ENCODE measurements around the gene NPHS1. TPM values are rescaled to one million over a fixed set of nuclear protein-coding genes. Genes with fewer than 3 reads are reported as not detected.
"Not testable (repeated sequence)": the region's sequence is repeated elsewhere in the genome, so short reads cannot be mapped to it uniquely, and the experiment has no call there.

Gene NPHS1
- total RNA-seq, 1 donor from 2014 or later, result not detected

GRCh38 chr19:35824150-35824549, 28.2 kb downstream of the NPHS1 start:
- ATAC-seq (no peak), DNase-seq (ENCODE audit: missing footprints) (no peak)
- intact Hi-C loops (cut with DNase I), result loop anchor here (5.0 kb wide), 1 partner anchor 132 kb away; no protein-coding TSS in a partner anchor

DNA sequence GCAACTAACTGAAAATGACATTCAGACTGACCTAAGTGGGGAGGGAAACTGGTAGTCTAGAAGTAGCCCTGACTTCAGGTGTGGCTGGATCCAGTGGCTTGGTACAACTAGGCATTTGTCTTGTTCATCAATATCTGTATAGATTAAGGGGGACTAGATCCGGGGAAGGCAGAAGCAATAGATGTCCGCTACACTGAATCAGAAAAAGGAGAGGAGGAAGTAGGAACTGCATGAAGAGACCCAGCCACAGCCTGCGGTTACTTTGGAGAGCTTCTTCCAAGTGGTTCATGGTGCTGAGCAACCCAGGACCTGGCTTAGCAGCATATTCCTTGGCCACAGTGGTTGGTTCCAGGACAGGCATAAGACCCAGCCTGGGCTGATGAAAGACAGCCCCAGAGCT, 29.7 kb downstream of the NPHS1 start:
- intact Hi-C loops (cut with DNase I), result loop anchor here (5.0 kb wide), 1 partner anchor 130 kb away; no protein-coding TSS in a partner anchor
- no peak for ATAC-seq
- DNase-seq (ENCODE audit: missing footprints), result no peak

GRCh38 chr19:35818445-35818844, 33.9 kb downstream of the NPHS1 start:
- ATAC-seq, result no peak
- no peak for DNase-seq (ENCODE audit: missing footprints)
- intact Hi-C loops (cut with DNase I), result no loop called here

DNA sequence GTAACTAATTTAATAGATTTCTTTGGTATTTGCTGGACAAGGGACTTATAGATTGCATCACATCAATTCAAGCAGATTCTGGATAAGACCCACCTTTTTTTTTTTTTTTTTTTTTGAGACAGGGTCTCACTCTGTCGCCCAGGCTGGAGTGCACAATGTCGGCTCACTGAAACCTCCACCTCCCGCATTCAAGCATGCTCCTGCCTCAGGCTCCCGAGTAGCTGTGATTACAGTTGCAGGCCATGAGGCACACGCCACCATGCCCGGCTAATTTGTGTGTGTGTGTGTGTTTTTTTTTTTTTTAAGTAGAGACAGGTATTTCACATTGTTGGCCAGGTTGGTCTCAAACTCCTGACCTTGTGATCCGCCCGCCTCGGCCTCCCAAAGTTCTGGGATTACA, 35.5 kb downstream of the NPHS1 start:
- intact Hi-C loops (cut with DNase I), result no loop called here
- DNase-seq (ENCODE audit: missing footprints) (no peak), ATAC-seq (no peak)

GRCh38 chr19:35816262-35816661, 36.0 kb downstream of the NPHS1 start:
- intact Hi-C loops (cut with DNase I), result no loop called here
- DNase-seq (ENCODE audit: missing footprints) (no peak), ATAC-seq (no peak)

GRCh38 chr19:35813043-35813890, 39.0 kb downstream of the NPHS1 start:
- DNase-seq (ENCODE audit: missing footprints) (no peak), ATAC-seq (no peak)
- intact Hi-C loops (cut with DNase I), result no loop called here

- ATAC-seq (no peak), DNase-seq (ENCODE audit: missing footprints) (no peak)
- intact Hi-C loops (cut with DNase I), result no loop called here
Measured at GRCh38 chr19:35812220-35813042, 39.9 kb downstream of the NPHS1 start, which contains the start of gene PRODH2. Gene PRODH2 (minus strand): TSS chr19:35812845. CDS start chr19:35812805, 40 bp downstream.

DNA sequence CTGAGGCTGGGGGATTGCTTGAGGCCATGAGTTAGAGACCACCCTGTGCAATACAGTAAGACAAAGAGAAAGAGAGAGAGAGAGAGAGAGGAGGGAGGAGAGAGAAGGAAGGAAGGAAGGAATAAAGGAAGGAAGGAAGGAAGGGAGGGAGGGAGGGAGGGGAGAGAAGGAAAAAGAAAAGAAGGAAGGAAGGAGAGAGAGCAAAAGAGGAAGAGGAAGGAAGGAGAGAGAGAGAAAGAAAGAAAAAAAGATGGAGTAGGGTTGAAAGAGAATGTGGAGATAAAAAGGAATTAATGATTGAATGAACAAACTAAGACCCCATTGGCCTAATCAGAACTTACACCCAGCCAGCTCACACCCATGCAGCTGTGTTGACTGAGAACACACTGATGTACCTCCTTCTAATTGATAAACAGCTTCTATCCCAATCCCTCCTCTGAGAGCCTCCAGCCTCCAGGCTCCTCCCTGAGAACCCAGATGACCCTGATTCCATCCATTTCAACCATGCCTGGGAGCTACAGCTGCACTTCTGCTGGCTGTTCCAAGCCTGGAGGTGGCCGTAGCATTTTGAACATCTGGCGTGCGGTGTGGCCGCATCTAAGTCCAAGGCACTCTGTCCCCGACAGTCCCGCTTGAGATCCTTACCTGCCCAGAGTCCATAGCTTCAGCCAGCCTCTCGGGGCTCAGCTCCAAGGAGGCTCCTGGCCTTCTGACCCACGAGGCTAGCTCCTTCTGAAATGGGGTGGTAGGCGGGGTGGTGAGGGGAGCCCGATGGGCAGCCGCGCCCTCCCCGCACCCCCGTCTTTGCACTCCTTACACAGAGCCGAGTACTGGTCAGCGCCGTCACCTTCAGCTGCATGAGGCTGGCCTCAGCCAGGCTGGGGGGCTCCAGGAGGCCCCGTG, 40.7 kb downstream of the NPHS1 start:
- ATAC-seq (no peak), DNase-seq (ENCODE audit: missing footprints) (no peak)
- intact Hi-C loops (cut with DNase I), result no loop called here

DNA sequence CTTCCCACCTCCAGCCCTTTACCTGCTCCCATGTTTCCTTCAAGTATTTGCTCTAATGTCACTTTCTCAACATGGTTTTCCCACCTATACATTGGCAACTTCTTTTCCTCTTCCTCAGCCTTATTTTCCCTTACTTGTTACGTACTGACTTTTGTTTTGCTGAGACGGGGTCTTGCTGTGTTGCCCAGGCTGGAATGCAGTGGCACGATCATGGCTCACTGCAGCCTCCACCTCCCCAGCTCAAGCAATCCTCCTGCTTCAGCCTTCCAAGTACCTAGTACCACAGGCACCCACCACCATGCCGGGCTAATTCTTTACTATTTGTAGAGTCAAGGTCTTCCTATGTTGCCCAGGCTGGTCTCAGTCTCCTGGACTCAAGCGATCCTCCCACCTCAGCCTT, 44.7 kb downstream of the NPHS1 start:
- ATAC-seq, result no peak
- intact Hi-C loops (cut with DNase I), result no loop called here
- no peak for DNase-seq (ENCODE audit: missing footprints)

DNA sequence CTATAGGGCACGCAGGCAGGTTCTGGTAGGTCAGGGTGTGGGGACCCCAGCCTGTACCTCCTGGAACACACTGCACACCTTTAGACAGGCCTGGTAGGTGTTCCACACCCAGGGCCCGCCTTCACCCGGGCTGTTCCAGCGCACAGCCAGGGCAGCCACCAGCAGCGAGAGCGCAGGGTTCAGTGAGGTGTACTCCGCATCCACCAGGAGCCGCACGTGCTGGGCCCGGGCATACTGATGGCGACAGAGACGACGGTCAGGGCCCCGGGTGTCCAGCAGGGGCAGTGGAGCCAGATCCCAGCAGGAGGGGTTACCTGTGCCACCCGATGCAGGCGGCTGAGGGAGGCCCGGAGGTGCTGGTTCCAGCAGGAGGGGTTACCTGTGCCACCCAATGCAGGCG, 45.7 kb downstream of the NPHS1 start:
- DNase-seq (ENCODE audit: missing footprints) (no peak), ATAC-seq (no peak)
- intact Hi-C loops (cut with DNase I), result no loop called here

DNA sequence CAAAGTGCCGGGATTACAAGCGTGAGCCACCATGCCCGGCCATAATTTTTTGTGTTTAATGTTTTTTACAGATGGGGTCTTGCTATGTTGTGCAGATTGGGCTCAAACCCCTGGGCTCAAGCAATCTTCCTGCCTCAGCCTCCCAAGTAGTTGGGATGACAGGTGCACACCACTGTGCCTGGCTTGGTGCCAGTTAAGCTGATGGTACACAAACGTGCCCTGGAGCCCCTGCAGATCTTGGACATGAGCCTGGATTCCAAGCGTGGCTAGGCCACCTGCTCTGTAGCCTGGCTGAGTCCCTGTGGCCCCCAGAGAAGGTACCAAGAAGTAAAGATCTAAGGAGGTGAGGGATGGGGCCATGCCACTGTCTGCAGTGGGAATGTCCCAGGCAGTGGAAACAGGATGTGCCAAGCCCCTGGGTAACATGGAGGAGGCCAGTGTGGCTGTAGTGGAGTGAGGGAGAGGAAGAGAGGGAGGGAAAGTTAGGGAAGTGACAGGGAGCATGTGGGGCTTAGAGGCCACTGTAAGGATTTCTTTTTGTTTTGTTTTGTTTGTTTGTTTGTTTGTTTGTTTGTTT, 46.7 kb downstream of the NPHS1 start:
- intact Hi-C loops (cut with DNase I), result no loop called here
- no peak for DNase-seq (ENCODE audit: missing footprints)
- ATAC-seq, result no peak

DNA sequence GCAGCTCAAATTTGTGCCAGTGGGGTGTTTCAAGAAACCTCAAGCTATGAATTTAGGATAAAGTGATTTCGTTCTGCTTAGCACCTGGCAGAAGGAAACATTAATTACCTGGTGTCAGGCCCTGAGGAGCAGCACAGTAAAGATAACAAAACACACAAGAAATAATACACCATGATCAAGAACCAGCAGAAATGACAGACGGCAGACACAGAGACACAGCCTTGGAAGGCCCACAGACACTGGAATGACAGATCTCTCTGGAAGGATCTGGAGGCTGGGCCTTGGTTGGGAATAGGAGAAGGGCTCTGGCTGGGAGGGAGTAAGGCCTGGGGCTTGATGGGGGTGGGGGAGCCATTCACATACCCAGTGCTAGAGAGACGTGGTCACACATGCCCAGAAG, 50.5 kb downstream of the NPHS1 start:
- intact Hi-C loops (cut with DNase I), result no loop called here
- ATAC-seq, result no peak
- no peak for DNase-seq (ENCODE audit: missing footprints)

DNA sequence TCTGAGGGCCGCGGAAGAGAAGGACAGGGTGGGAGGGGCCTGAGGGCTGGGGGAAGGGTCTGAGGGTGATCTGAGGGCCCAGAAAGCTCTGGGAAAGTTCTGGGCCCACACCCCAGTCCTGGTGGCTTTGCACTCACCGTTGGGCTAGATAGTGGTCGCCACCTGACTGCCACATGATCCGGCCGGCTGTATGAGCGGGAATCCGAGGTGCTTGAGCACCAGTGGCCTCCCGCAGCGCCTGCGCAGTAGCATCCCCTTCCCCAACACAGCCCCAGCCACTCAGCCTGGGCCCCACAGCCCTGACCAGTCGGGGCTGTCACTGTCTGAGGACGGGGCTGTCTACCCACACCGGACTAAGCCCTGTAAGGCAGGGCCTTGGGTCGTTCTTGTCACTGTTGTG, 54.6 kb downstream of the NPHS1 start:
- no peak for DNase-seq (ENCODE audit: missing footprints)
- intact Hi-C loops (cut with DNase I), result no loop called here
- no peak for ATAC-seq

DNA sequence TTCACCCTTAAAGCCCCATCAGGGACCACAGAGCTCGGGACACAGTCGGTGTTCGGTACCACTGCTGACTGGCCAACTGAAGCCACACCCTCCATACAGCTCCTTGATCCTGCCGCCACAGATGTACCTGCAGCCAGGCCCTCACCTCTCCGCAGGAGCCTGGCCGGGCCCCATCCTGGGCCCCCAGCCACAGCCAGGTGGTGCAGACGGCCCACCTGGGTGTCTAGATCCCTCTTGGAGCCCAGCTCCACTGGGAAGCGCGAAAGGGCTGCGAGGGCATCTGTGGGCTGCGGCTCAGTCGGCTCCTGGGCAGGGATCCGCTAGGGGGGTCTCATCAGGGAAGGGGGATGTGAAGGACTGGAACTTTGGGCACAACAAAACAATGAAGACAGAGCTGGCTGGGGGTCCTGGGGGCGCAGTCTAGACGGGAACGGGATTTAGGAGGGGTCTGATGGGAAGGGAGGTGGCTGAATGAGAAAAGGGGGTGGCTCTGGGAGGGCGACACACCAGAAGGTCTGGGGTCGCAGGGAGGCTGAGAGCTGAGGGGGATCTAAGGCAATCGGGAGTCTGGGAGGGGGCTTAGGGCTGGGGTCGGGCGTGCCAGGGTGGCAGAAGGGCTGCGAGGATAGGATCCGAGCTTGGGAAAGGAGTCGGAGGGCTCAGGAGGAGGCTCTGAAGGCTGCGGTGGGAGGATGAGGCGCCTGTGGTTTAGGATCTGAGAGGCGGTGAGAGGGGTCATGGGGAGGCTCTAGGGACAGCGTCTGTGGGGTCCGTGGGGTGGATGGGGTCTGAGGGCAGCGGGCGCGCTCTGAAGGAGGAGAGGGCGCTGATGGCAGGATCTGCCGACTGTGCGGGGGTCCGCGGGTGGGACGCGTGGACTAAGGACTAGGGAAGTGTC, 55.4 kb downstream of the NPHS1 start:
- intact Hi-C loops (cut with DNase I), result no loop called here
- DNase-seq (ENCODE audit: missing footprints), result no peak
- no peak for ATAC-seq

GRCh38 chr19:35795564-35795963, 56.7 kb downstream of the NPHS1 start:
- ATAC-seq; DNase-seq (ENCODE audit: missing footprints); intact Hi-C loops (cut with DNase I): not testable (repeated sequence)

GRCh38 chr19:35793381-35794165, 58.7 kb downstream of the NPHS1 start:
- ATAC-seq (no peak), DNase-seq (ENCODE audit: missing footprints) (no peak)
- intact Hi-C loops (cut with DNase I), result no loop called here

DNA sequence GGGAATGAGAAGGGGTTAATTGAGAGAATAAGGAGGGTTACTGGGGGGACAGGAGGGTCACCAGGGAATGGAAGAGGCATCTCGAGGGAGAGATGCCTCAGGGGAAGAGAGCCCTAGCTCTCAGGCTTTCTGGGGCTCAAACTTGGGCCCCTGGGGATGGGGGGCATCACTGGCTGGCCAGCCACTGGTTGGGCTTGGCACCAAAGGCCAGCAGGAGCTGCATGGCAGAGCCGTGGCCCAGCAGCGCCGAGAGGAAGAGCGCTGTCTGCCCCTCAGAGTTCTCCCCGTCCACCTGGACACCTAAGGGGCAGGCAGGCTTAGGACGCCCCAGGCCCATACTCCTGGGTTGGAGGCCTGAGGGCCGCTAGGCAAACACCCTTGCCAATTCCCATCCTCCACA, 59.4 kb downstream of the NPHS1 start:
- intact Hi-C loops (cut with DNase I), result no loop called here

More for the DNA sequence above, 59.4 kb downstream of the NPHS1 start:
- ATAC-seq (no peak), DNase-seq (ENCODE audit: missing footprints) (no peak)
